ENCODE results near the gene RBM14. TPM values are rescaled to one million over a fixed set of nuclear protein-coding genes. Genes with fewer than 3 reads are reported as not detected.
"Not testable (repeated sequence)": the region's sequence is repeated elsewhere in the genome, so short reads cannot be mapped to it uniquely, and the experiment has no call there.

RBM14 gene
- total and polyA plus RNA-seq, 9 of the 15 experiments (the other 6 are each of a cell fraction or from before 2014, with no cell fraction given): 5.5 to 131 (median 42.6) TPM

GRCh38 chr11:66582565-66583147 is 33.8 kb upstream of the RBM14 start:
- H3K4me2 ChIP-seq (ENCODE audit: insufficient read depth, low read length); H3K4me1 ChIP-seq (replicated peaks in 1 of 2; ENCODE audit: control insufficient read depth in 2 of 2, insufficient read depth in 2 of 2, low read length in 2 of 2); H3K4me3 ChIP-seq; H3K79me2 ChIP-seq (ENCODE audit: control insufficient read depth, insufficient read depth, low read length); H3K27me3 ChIP-seq (ENCODE audit: control insufficient read depth in 2 of 2, insufficient read depth in 2 of 2, low read length in 2 of 2); POLR2A ChIA-PET; H3K9me3 ChIP-seq (replicated peaks; ENCODE audit: control insufficient read depth, insufficient read depth, low read depth, low read length); CTCF ChIA-PET (ENCODE audit: low intra/inter-chr PET ratio); H3K9ac ChIP-seq (ENCODE audit: insufficient read depth in 1 of 2, low read depth in 2 of 2, low read length in 2 of 2); ATAC-seq; H2AFZ ChIP-seq (ENCODE audit: low read depth, low read length); intact Hi-C loops (cut with micrococcal nuclease); FAIRE-seq; H3K36me3 ChIP-seq (ENCODE audit: control insufficient read depth, insufficient read depth, low read length); DNase-seq (ENCODE audit: extremely low read depth in 1 of 4, low spot score in 3 of 4); H3K27ac ChIP-seq (ENCODE audit: extremely low read depth, low read depth, low read length); H4K20me1 ChIP-seq (replicated peaks; ENCODE audit: control insufficient read depth, insufficient read depth, low read length); BruUV-seq (replicated peaks); H3K9me1 ChIP-seq (ENCODE audit: control insufficient read depth, insufficient read depth, low read length); in situ Hi-C loops (cut with MboI): not testable (repeated sequence)
- TF ChIP-seq ZNF280A (IDR thresholded peaks at IDR 0.05; ENCODE audit: low read depth, partially characterized antibody) (peak; percentile 94), CBX3 (IDR thresholded peaks at IDR 0.05; ENCODE audit: borderline replicate concordance in 1 of 2, low read length in 2 of 2) (peak in 1 of 2 experiments; percentile 95; a peak in 2 of 3 replicates), CBX1 (IDR thresholded peaks at IDR 0.05; ENCODE audit: low read depth) (0 out of 2 replicates have a peak, but pooled peaks have one; percentile 29), TRIM24 (IDR thresholded peaks at IDR 0.05) (peak in 1 of 2 experiments; percentile 53; a peak in 1 of 4 replicates), CBX5 (IDR thresholded peaks at IDR 0.05; ENCODE audit: borderline replicate concordance, low read depth) (peak; percentile 82), TRIM28 (IDR thresholded peaks at IDR 0.05) (peak; percentile 90)
- WGBS (ENCODE audit: insufficient coverage, low coverage, missing lambda C conversion rate): 15% methylated on average over 3 of the region's 3 CpGs

Measured in K562 (cell line).